Thoracic aorta (tissue), 2 donors: ENCODE measurements around the gene DAB2IP. TPM values are rescaled to one million over a fixed set of nuclear protein-coding genes. Genes with fewer than 3 reads are reported as not detected.

Source experiments
- ATAC-seq: fragments of 150-250 bp; one replicate; pipeline ENCODE4 v1.8.0; 2017; ENCODE audit warnings: low read depth; ENCODE audit not compliant: insufficient number of reproducible peaks, low FRiP score
- DNase-seq: peaks from one replicate; pipeline ENCODE4 v3.0.0-alpha.2; 2020; ENCODE audit warnings: low spot score
- H3K27ac ChIP-seq, 2 donors: fragments of 200-600 bp; sonication (generic); 1 replicate in 1 of 2; 2 replicates in 1 of 2; pipeline ENCODE4 v1.5.1; 2016; ENCODE audit warnings: mild to moderate bottlenecking in 2 of 2, moderate library complexity in 2 of 2
- H3K27me3 ChIP-seq: fragments of 200-600 bp; sonication (generic); replicated peaks from 2 replicates; pipeline ENCODE4 v1.6.0; 2016; ENCODE audit warnings: mild to moderate bottlenecking; ENCODE audit not compliant: insufficient read depth
- H3K36me3 ChIP-seq: fragments of 200-600 bp; sonication (generic); one replicate; pipeline ENCODE4 v1.5.1; 2016
- H3K4me1 ChIP-seq, 2 donors: fragments of 200-600 bp; sonication (generic); 1 replicate in 1 of 2; 2 replicates in 1 of 2; pipeline versions ENCODE4 v1.5.1 to v1.6.0; 2016; ENCODE audit warnings: low read depth in 2 of 2, mild to moderate bottlenecking in 1 of 2; ENCODE audit not compliant: control insufficient read depth in 1 of 2
- H3K4me3 ChIP-seq: fragments of 200-600 bp; sonication (generic); 2 replicates; pipeline ENCODE4 v1.5.1; 2016; ENCODE audit warnings: mild to moderate bottlenecking
- H3K9me3 ChIP-seq: fragments of 200-600 bp; sonication (generic); 2 replicates; pipeline ENCODE4 v1.5.1; 2016
- CTCF ChIP-seq: fragments of 200-600 bp; sonication (generic); IDR thresholded peaks from one replicate; pipeline ENCODE4 v1.5.1; 2019; ENCODE audit warnings: antibody characterized with exemption
- total RNA-seq, 2 donors: library from RNA; depleted of rRNA; stranded (reverse); fragments of >200 nt; gene quantifications; one replicate each; pipeline versions ENCODE4 v1.1.0 to v1.2.3, GENCODE V29; 2016

The DAB2IP gene
- total RNA-seq, 2 donors from 2014 or later: 87.4 to 104 TPM

GRCh38 chr9:121781701-121782464, 130.4 kb downstream of the DAB2IP start:
- Histone ChIP-seq H3K4me3 (no peak overlapping the region), H3K27me3 (no peaks in the 10 kb centered on the region), H3K9me3 (no peaks in the 10 kb centered on the region), H3K4me1 (peaks cover 0 to 3% of the 10 kb centered on the region in 2 donors), H3K36me3 (peaks cover 44% of the 10 kb centered on the region), H3K27ac (no peak overlapping the region)
- TF ChIP-seq CTCF: no peak
- ATAC-seq (no peak), DNase-seq (no peak)

- H3K27me3 ChIP-seq: no peaks in the 10 kb centered on the region
- H3K27ac ChIP-seq: no peak overlapping the region
- no peak overlapping the region for H3K4me3 ChIP-seq
- no peaks in the 10 kb centered on the region for H3K9me3 ChIP-seq
- ATAC-seq (no peak), DNase-seq (no peak)
- peaks cover 0 to 3% of the 10 kb centered on the region in 2 donors for H3K4me1 ChIP-seq
- no peak for TF ChIP-seq CTCF
- H3K36me3 ChIP-seq: peaks cover 44% of the 10 kb centered on the region
Observed at GRCh38 chr9:121782514-121783110, 131.2 kb downstream of the DAB2IP start.

GRCh38 chr9:121783111-121783510, 131.7 kb downstream of the DAB2IP start:
- H3K36me3 ChIP-seq: peaks cover 44% of the 10 kb centered on the region
- peaks cover 0 to 3% of the 10 kb centered on the region in 2 donors for H3K4me1 ChIP-seq
- ATAC-seq (no peak), DNase-seq (no peak)
- H3K27ac ChIP-seq: no peak overlapping the region
- H3K9me3 ChIP-seq: no peaks in the 10 kb centered on the region
- no peak overlapping the region for H3K4me3 ChIP-seq
- TF ChIP-seq CTCF: no peak
- H3K27me3 ChIP-seq: no peaks in the 10 kb centered on the region

- TF ChIP-seq CTCF: no peak
Observed at GRCh38 chr9:121783521-121784507, 132.4 kb downstream of the DAB2IP start.

More at GRCh38 chr9:121783521-121784507, 132.4 kb downstream of the DAB2IP start:
- ATAC-seq (no peak), DNase-seq (no peak)
- Histone ChIP-seq H3K4me1 (no peaks in the 10 kb centered on the region), H3K27ac (no peak overlapping the region), H3K27me3 (no peaks in the 10 kb centered on the region), H3K9me3 (no peaks in the 10 kb centered on the region), H3K4me3 (no peak overlapping the region), H3K36me3 (peaks cover 44% of the 10 kb centered on the region)
